ENCODE data around the gene FUT2.

DNA sequence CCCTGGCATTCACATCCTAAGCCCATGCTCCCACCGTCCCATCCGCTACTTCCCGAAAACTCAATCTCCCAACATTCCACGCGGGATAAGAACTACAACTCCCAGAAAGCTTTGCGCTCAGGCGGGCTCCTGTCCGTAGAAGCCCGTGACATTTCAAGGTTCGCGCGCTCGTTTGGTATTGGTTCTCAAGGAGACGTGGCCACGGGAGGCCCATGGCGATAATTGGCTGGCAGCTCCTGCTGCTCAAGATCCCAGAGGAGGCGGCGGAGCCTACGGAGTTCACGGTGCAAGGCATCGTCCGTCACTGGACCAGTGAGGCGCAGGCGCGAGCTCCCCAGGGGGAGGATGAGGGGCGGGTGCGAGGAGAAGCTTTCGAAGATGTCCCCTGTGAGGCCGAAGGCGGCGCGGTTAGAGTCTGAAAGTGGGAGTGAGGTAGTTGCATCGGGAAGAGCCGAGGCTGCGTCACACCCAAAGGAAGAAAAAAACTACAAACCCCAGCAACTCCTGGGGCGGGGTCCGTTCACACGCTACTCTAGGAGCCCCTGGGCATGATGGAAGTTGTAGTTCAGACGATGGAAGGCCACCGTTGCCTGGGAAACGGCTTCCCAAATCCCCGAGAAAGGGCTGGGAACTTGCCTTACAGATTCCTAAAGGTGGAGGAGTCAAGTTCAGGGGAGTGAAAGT lies 25.0 kb downstream of the FUT2 start:
- TF ChIP-seq TAF1 (IDR thresholded peaks at IDR 0.05; ENCODE audit: low read depth) (no peak), EP300 (conservative IDR thresholded peaks at IDR 0.05; ENCODE audit: poor library complexity, severe bottlenecking) (peak; percentile 51), POLR2AphosphoS5 (IDR thresholded peaks at IDR 0.05) (peak; percentile 35), EZH2 (IDR thresholded peaks at IDR 0.05; ENCODE audit: borderline replicate concordance, insufficient read depth, low read length, poor library complexity, severe bottlenecking) (no peak), RAD21 (conservative IDR thresholded peaks at IDR 0.05) (no peak), MXI1 (conservative IDR thresholded peaks at IDR 0.05; ENCODE audit: poor library complexity, severe bottlenecking) (peak; percentile 96), SMC3 (conservative IDR thresholded peaks at IDR 0.05; ENCODE audit: poor library complexity) (no peak)
- TF ChIP-seq, protein P1, sequence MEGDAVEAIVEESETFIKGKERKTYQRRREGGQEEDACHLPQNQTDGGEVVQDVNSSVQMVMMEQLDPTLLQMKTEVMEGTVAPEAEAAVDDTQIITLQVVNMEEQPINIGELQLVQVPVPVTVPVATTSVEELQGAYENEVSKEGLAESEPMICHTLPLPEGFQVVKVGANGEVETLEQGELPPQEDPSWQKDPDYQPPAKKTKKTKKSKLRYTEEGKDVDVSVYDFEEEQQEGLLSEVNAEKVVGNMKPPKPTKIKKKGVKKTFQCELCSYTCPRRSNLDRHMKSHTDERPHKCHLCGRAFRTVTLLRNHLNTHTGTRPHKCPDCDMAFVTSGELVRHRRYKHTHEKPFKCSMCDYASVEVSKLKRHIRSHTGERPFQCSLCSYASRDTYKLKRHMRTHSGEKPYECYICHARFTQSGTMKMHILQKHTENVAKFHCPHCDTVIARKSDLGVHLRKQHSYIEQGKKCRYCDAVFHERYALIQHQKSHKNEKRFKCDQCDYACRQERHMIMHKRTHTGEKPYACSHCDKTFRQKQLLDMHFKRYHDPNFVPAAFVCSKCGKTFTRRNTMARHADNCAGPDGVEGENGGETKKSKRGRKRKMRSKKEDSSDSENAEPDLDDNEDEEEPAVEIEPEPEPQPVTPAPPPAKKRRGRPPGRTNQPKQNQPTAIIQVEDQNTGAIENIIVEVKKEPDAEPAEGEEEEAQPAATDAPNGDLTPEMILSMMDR (IDR thresholded peaks at IDR 0.05; ENCODE audit: poor library complexity, severe bottlenecking): peak; percentile 42
- TF ChIP-seq, protein P2, sequence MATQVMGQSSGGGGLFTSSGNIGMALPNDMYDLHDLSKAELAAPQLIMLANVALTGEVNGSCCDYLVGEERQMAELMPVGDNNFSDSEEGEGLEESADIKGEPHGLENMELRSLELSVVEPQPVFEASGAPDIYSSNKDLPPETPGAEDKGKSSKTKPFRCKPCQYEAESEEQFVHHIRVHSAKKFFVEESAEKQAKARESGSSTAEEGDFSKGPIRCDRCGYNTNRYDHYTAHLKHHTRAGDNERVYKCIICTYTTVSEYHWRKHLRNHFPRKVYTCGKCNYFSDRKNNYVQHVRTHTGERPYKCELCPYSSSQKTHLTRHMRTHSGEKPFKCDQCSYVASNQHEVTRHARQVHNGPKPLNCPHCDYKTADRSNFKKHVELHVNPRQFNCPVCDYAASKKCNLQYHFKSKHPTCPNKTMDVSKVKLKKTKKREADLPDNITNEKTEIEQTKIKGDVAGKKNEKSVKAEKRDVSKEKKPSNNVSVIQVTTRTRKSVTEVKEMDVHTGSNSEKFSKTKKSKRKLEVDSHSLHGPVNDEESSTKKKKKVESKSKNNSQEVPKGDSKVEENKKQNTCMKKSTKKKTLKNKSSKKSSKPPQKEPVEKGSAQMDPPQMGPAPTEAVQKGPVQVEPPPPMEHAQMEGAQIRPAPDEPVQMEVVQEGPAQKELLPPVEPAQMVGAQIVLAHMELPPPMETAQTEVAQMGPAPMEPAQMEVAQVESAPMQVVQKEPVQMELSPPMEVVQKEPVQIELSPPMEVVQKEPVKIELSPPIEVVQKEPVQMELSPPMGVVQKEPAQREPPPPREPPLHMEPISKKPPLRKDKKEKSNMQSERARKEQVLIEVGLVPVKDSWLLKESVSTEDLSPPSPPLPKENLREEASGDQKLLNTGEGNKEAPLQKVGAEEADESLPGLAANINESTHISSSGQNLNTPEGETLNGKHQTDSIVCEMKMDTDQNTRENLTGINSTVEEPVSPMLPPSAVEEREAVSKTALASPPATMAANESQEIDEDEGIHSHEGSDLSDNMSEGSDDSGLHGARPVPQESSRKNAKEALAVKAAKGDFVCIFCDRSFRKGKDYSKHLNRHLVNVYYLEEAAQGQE (IDR thresholded peaks at IDR 0.05; ENCODE audit: borderline replicate concordance): no peak

Data from neural cell (in vitro differentiated cells).